GM21367 (cell line): ENCODE data around the gene PCDH15.
A peak's percentile ranks its signal among the peaks of the same experiment; 100 is the strongest.
"Not testable (repeated sequence)": the region's sequence is repeated elsewhere in the genome, so short reads cannot be mapped to it uniquely, and the experiment has no call there.

Source experiments
- ATAC-seq: cut with Tn5 transposase; IDR thresholded peaks from one replicate; pipeline ENCODE4 v1.9.1; 2021; ENCODE audit not compliant: unreplicated experiment

Gene PCDH15

DNA sequence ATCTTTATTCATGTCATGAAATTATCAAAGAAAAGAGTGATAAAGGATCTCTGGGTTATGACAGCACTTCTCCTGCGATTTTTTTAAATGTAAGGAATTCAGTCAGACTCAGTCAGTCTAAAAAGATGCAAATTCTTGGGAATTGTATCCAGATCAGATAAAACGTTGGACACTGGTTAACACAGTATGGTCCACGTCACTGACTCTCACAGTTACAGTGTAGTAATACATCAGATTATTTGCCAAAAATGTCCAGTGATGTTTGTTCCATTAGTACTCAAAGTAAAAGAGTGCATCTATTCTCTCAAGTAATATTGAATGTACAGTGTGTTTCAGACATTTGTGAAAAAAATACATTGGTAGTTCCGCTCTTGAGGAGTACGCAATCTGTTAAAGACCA is 224.5 kb downstream of the PCDH15 start:
- no peak for ATAC-seq

- ATAC-seq: no peak
Measured at GRCh38 chr10:54559498-54559897, 241.5 kb downstream of the PCDH15 start.

DNA sequence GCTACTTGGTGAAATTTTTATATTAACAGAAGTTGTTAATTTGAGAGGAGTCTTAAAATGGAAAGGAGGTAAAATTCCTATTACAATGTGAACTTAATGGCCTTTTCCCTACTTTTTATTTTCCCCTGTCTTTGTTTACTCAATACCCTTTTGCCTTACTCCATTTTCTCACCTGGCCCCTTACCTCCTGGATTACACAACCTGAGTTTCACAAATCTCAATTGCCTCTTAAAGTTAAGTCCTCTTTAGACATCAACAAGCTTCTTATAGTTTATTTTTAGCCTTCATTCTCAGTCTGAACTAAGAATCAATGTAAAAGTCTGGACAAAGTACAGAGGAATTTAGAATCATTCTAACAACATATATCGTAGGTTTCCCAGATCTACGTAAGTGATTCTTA is 247.0 kb downstream of the PCDH15 start:
- ATAC-seq: no peak

- ATAC-seq: no peak
Measured at GRCh38 chr10:54550016-54550415, 251.0 kb downstream of the PCDH15 start.

DNA sequence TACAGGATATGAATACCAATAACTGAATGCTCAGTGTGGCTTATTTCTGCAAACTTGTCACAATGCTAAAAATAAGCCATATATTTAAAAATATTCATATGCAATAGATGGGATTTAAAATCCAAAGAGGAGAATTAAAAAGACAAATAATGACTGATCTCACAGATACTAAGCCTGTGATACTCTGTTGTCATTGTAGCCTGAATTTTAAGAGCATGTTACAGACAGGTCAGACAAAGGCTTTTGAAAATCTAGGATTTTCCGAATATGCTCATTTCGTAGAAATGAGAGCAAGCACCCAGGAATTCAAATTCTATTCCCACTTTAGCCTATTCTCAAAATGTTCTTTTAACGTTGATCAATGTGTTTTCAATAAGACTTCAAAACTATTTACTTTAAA is 269.7 kb downstream of the PCDH15 start:
- ATAC-seq: no peak

GRCh38 chr10:54530299-54530698 is 270.7 kb downstream of the PCDH15 start:
- no peak for ATAC-seq

DNA sequence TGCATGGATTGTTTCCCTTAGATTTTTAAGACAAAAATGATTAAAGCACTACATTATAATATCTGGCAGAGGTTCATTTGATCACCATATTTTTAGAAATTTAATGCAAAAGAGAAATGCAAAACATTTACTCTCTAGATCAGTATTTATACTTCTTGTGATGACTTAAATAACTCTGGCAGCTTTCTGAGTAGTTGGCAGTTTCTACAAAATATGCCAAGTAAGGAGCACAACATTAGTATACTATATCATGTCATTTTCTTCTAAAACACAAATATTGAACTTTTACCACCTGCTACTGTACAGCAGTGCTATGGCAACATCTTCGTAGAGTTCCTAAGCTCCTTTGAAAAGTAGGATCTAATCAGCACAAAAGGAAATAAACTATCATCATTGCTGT is 275.2 kb downstream of the PCDH15 start:
- ATAC-seq: no peak

DNA sequence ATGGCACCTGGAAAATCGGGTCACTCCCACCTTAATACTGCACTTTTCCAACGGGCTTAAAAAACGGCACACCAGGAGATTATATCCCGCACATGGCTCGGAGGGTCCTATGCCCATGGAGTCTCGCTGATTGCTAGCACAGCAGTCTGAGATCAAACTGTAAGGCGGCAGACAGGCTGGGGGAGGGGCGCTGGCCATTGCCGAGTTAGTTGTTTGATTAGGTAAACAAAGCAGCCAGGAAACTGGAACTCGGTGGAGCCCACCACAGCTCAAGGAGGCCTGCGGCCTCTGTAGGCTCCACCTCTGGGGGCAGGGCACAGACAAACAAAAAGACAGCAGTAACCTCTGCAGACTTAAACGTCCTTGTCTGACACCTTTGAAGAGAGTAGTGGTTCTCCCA is 285.8 kb downstream of the PCDH15 start:
- ATAC-seq: not testable (repeated sequence)

GRCh38 chr10:54503863-54504262 is 297.2 kb downstream of the PCDH15 start:
- no peak for ATAC-seq

DNA sequence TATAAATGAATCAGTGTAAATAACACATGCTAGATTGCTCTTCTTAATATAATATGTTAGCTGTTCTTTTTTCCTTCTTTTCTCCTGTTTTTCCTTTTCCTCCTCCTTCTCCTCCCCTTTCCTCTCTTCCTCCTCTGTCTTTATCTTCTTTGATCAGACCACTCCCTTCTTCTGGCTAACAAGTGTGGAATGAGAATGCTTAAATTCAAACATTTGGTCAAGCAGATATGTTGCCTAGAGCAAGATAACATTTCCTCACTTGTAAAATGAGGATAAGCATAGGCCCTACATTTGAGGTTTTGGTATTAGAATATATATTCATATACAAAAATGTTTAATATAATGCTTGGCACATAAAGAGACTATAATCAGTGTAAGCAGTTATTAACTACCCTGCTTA is 299.1 kb downstream of the PCDH15 start:
- ATAC-seq: no peak

DNA sequence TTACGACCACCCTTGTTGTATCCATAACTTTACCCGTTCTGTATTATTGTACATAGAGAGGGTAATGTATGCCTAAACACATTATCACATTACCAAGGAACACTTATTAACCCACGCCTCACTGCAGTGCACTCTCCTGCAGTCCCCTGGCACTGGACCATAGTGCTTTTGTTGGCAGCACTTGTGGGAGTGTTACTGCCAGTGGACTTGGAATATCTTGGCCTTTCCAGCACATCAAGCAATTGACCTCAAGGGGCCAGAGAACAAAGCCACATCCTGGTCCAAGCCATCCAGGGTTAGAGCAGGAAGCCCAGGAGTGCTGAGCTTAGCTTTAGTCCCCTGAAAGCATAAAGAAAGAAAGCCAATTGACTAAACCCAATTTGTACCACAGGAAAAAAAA is 304.2 kb downstream of the PCDH15 start:
- ATAC-seq: no peak

DNA sequence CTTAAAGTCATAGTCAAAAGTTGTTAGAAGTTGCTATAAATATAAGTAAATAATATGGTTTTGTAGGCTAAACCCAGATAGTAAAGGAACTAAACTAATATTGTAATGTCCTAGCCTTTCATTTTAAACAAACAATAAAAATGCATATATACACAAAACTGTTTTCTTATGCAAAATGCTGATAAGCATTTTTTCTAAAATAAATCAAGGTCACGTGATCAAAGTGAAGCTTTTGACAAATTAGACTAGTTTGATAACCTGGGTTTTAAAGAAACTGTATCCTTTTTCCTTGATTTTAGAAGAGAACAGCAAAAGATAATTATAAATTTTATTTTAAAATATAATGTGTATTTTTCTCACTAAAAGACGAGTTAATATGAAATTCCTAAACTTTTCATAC is 313.3 kb downstream of the PCDH15 start:
- ATAC-seq: no peak

- no peak for ATAC-seq
Measured at GRCh38 chr10:54485971-54486370, 315.1 kb downstream of the PCDH15 start.

DNA sequence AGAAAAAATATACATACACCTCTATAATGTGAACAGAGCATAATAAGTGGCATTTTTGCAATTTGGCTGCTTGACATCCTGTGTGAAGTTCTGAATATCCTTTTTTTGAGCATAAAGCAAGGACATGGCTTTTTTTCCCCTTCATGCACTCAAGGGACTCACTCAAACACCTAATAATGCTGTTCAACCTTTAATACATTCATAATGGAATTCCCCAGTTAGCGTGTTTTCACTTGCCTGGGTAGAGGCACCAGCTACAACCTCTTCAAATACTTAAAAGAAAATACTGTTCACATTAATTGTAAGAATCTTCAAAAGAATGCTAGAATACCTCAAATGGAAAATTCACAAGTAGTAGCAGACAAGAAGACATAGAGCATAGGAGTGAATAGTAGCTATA is 316.8 kb downstream of the PCDH15 start:
- no peak for ATAC-seq

DNA sequence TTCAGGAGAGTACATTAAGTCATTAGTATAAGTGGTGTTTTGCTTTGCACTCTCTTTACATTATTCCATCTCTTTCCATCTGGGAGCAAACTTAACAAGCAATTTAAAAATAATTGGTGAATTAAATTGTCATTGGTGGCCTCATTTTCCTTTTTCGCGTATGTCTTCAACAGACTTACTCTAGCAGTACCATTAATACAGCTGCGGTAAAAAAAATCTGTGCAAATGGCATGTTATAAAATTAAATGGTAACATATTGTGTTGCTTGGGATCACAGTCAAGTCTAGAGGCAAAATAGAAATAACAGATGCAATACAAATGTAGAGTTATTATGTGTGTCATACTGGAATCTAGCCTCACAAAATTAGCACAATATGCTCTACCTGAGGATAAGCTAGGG is 322.4 kb downstream of the PCDH15 start:
- ATAC-seq: no peak

- ATAC-seq: no peak
Measured at GRCh38 chr10:54477738-54478137, 323.3 kb downstream of the PCDH15 start.

DNA sequence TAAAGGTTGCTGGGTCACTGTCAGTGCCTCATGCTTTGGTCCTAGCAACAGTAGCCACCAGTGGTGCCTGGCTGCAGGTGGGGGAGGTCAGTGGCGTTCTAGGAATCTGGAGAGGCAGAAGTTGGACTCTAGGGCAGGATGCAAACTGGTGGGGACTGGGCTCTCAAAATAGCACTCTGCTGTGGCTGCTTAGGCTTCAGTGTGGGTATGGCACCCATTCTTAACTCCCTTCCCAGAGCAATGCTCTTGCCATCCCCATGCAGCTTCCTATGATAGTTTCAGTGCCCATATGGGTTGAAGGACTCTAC is 330.8 kb downstream of the PCDH15 start:
- ATAC-seq: no peak

GRCh38 chr10:54469587-54470323 is 331.3 kb downstream of the PCDH15 start:
- ATAC-seq: no peak

- ATAC-seq: no peak
Measured at GRCh38 chr10:54454271-54454670, 346.8 kb downstream of the PCDH15 start.

GRCh38 chr10:54449056-54449455 is 352.0 kb downstream of the PCDH15 start:
- no peak for ATAC-seq

DNA sequence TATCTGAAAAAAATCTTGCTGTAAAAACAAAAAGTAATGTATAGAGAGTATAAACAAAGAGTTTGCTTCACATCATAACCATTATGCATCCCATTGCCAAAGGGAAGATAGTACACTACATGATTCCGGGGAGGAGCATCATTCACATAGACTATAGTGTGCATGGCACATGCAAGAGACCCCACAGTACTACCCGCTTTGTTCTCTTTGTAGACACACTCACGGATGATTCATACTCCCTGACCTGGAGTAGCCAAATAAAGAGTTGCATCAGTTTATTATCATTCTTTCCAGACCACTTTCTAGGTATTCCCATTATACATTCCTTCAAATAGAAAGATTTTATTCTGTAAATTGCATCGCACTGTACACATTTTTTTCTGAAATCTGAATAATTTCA is 356.9 kb downstream of the PCDH15 start:
- ATAC-seq: no peak

- ATAC-seq: no peak
Measured at GRCh38 chr10:54441275-54441674, 359.8 kb downstream of the PCDH15 start.

GRCh38 chr10:54434782-54435181 is 366.2 kb downstream of the PCDH15 start:
- peak; percentile 85 for ATAC-seq

GRCh38 chr10:54415483-54415882 is 385.5 kb downstream of the PCDH15 start:
- no peak for ATAC-seq
